ENCODE measurements around the gene ALX4.

- TF ChIP-seq CTCF (conservative IDR thresholded peaks at IDR 0.05; ENCODE audit: low read length) (no peak), EZH2phosphoT487 (IDR thresholded peaks at IDR 0.05; ENCODE audit: borderline replicate concordance) (no peak)
Measured at GRCh38 chr11:44338698-44339529, 29.0 kb upstream of the ALX4 start.

Data from Loucy (cell line).